ENCODE data around the gene SEPTIN2. TPM values are rescaled to one million over a fixed set of nuclear protein-coding genes. Genes with fewer than 3 reads are reported as not detected.

Gene SEPTIN2
- total RNA-seq, 1 experiment from 2014 or later: 438 TPM

DNA sequence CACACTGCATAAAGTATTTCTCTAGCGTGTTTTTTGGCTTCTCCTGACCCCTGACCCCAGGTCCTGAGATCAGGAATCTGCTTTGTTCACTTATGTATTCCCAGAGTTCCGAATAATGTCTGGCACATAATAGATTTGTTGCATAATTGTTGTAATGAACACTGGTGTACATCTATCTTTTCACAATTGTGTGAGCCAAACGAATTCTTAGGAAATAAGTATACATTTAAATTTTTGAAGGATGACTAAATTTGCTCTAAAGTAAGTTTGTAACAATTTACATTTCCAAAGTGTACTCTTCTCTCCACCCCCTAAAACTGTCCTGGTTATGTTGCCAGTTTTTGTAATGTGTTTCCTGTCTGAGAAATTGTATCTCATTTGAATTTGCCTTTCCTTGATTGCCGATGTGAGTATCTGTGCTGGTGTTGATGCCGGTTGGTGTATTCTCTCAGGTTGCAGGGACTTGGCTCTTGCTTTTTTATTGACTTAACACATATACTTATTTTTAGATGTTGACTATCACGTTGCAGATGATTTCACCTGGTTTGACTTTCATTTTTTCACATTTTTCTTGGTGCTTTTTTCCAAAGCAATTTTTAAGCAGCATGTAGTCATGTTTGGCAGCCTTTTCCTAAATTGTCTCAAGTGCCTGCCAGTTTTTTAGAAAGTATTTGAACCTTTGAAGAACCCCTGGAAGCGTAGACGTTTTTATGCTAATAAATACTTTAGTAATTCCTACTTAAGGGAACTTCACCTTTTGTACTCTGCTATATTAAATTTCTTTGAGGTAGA lies 24.3 kb downstream of the SEPTIN2 start:
- DNase-seq (ENCODE audit: low spot score): no peak
- in situ Hi-C loops (cut with HindIII; ENCODE audit: low sequenced_read_pairs): no loop called here

- no peak for DNase-seq (ENCODE audit: low spot score)
- in situ Hi-C loops (cut with HindIII; ENCODE audit: low sequenced_read_pairs): no loop called here
Observed at GRCh38 chr2:241340631-241341163, 25.0 kb downstream of the SEPTIN2 start.

GRCh38 chr2:241344925-241345651 lies 29.4 kb downstream of the SEPTIN2 start:
- in situ Hi-C loops (cut with HindIII; ENCODE audit: low sequenced_read_pairs): no loop called here
- DNase-seq (ENCODE audit: low spot score): no peak

- no peak for DNase-seq (ENCODE audit: low spot score)
- in situ Hi-C loops (cut with HindIII; ENCODE audit: low sequenced_read_pairs): no loop called here
Observed at GRCh38 chr2:241349941-241350340, 34.2 kb downstream of the SEPTIN2 start.

DNA sequence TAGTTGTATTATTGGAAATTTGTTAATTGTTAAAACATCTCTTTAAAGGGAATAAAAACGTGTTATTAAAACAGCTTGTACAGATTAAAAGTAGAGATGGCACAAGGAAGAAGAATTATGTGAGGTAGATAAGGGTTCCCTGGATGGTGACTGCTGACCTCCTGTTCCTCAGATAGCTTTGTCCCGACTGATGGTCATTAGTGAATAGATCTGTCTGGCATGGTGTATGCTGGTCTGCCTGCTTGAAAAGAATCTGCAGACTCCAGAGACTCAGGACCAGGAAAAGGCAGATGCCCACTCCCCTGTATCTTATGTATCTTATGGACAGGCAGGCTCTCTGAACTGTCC lies 34.8 kb downstream of the SEPTIN2 start:
- in situ Hi-C loops (cut with HindIII; ENCODE audit: low sequenced_read_pairs): no loop called here
- DNase-seq (ENCODE audit: low spot score): no peak

- no peak for DNase-seq (ENCODE audit: low spot score)
- in situ Hi-C loops (cut with HindIII; ENCODE audit: low sequenced_read_pairs): no loop called here
Observed at GRCh38 chr2:241350878-241351639, 35.3 kb downstream of the SEPTIN2 start.

DNA sequence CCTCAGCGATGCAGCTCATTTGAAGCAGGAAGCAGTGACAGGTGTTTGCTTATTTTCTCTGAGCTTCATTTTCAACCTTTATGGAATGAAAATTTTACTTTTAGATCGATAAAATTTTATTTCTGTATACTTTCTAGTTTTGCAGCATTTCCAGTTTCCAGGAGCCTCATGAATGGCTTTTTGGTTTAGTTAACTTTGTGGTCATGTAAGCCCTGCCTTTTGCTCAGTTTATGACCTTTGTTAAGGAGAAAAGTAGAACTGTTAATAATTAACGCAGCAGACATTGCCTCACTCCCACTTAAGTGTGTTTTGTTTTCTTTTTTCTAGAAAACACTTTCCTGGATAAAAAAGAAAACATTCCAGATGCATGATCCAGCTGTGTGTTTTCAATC lies 35.9 kb downstream of the SEPTIN2 start:
- in situ Hi-C loops (cut with HindIII; ENCODE audit: low sequenced_read_pairs): no loop called here
- no peak for DNase-seq (ENCODE audit: low spot score)

- in situ Hi-C loops (cut with HindIII; ENCODE audit: low sequenced_read_pairs): no loop called here
Observed at GRCh38 chr2:241352227-241352626, 36.5 kb downstream of the SEPTIN2 start.

DNA sequence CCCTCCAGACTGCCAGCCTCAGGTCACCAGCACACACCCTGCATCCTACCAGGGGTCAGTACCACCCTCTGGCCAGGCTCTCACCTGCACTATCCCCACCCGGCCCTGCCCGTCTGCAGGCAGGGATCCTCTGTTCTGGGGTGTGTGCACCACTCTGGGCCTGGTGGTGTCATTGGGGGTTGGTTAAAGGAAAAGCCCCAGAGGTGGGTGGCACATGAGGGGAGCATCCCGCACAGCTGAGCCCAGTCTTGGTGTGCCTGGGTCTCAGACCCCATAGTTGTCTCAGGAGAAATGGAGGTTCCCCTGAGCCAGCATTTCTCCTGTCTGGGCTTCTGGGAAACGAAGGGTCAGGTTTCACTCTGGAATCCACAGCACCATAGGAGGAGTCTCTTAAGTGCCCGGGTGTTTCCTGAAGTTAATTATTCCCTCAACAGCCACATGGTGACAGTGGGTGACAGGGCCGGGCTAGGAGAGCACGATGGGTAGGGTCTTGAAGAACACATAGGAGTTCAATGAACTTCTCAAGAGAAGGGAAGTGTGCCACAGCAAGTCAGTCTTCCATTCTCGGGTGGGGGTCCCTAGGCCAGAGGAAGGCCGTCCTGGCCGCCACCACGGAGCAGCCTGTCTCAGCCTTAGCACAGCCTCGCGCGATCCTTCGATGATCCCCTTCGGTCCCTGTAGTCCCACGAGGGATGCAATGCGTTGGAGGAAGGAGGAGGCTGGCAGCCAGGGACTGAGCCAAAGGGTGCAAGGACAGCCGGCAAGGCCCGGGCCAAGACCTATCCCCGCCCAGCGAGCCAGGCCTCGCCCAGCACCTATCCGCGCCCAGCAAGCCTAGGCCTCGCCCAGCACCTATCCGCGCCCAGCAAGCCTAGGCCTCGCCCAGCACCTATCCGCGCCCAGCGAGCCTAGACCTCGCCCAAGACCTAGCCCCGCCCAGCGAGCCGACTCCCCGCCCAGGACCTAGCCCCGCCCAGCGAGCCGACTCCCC lies 39.2 kb downstream of the SEPTIN2 start:
- in situ Hi-C loops (cut with HindIII; ENCODE audit: low sequenced_read_pairs): no loop called here
- peak; percentile 68 for DNase-seq (ENCODE audit: low spot score)

More at GRCh38 chr2:241352227-241352626, 36.5 kb downstream of the SEPTIN2 start:
- no peak for DNase-seq (ENCODE audit: low spot score)

GRCh38 chr2:241355983-241356870 lies 40.5 kb downstream of the SEPTIN2 start, which contains the start of gene FARP2:
TSS of gene FARP2 (plus strand) at chr2:241356285. CDS start at chr2:241373108, 16,823 bp downstream.
- in situ Hi-C loops (cut with HindIII; ENCODE audit: low sequenced_read_pairs): no loop called here
- DNase-seq (ENCODE audit: low spot score): peak; percentile 100

DNA sequence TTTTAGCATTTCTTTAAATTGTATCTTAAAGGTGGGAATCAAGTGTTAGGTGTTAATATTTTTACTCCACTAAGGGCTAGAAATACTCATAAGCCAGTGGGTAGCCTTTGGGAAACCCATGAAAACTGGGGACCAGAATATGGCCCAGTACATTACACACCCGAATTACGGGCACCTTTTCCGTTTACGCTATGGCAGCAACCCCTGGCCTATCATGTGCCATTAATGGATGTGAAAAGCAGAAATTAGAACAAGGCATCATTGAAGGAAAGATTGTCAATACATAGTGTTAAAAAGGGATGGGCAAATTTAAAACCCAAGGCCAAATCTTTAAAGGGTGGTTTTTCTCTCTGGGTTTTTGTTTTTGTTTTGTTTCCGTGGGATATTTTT lies 41.1 kb downstream of the SEPTIN2 start:
- in situ Hi-C loops (cut with HindIII; ENCODE audit: low sequenced_read_pairs): no loop called here
- peak; percentile 19 for DNase-seq (ENCODE audit: low spot score)

GRCh38 chr2:241357531-241357930 lies 41.8 kb downstream of the SEPTIN2 start:
- in situ Hi-C loops (cut with HindIII; ENCODE audit: low sequenced_read_pairs): no loop called here
- DNase-seq (ENCODE audit: low spot score): peak; percentile 11

DNA sequence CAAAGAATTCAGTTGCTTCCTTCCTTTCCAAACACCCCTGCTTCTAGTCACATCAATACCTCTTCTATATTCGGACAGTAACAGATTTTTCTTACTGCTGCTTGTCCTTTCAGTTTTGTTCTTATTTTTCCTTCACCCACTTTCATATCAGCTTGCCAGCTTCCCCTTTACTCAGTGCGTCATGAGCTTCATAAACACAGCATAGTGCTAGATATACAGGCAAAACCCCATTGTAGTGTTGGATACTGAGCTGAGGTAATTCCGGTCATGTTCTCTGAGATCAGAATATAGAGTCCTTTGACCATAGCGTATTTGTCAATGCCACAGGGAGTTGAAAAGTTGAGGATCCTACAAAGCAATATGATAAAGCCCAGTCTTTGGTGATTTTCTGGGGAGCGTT lies 42.7 kb downstream of the SEPTIN2 start:
- in situ Hi-C loops (cut with HindIII; ENCODE audit: low sequenced_read_pairs): no loop called here
- DNase-seq (ENCODE audit: low spot score): no peak

DNA sequence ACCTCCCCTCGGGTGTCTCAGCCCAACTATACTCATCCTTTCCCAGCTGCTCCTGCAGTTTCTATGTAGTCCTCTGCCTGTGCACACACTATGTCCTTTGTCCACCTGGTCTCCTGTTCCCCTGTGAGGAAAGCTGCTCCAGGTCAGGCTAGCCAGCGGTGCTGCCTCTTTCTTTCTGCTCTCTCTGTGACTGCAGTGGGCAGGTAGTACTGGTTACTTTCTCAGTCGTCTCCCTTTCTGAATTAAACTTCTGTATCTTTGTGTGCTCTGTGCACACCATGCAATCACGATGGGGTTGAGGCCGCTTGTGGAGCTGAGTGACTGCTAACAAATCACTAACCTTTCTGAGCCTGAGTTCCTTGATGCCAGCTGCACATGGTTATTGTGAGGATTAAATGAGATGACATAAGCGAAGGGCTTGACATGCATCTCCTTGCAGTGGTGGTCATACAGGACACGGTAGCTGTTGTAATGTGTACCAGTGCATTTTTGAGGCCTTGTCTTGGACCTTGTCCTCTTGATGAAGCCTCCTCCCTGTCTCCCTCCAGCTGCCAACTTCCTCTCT lies 43.8 kb downstream of the SEPTIN2 start:
- DNase-seq (ENCODE audit: low spot score): no peak

GRCh38 chr2:241363426-241363825 lies 47.7 kb downstream of the SEPTIN2 start:
- in situ Hi-C loops (cut with HindIII; ENCODE audit: low sequenced_read_pairs): no loop called here
- peak; percentile 46 for DNase-seq (ENCODE audit: low spot score)

More for the DNA sequence above, 43.8 kb downstream of the SEPTIN2 start:
- in situ Hi-C loops (cut with HindIII; ENCODE audit: low sequenced_read_pairs): no loop called here

GRCh38 chr2:241364781-241365180 lies 49.1 kb downstream of the SEPTIN2 start:
- DNase-seq (ENCODE audit: low spot score): no peak
- in situ Hi-C loops (cut with HindIII; ENCODE audit: low sequenced_read_pairs): no loop called here

GRCh38 chr2:241366678-241367077 lies 51.0 kb downstream of the SEPTIN2 start:
- DNase-seq (ENCODE audit: low spot score): no peak
- in situ Hi-C loops (cut with HindIII; ENCODE audit: low sequenced_read_pairs): no loop called here
